ENCODE results near the gene NEDD8.
"Not testable (repeated sequence)": the region's sequence is repeated elsewhere in the genome, so short reads cannot be mapped to it uniquely, and the experiment has no call there.

- TF ChIP-seq CTCF, POLR2A (IDR thresholded peaks at IDR 0.05): not testable (repeated sequence)
Measured at GRCh38 chr14:24216876-24217275, 15.3 kb downstream of the NEDD8 start.
